Transverse colon (tissue), 4 donors: ENCODE measurements around the gene THEM4. TPM values are rescaled to one million over a fixed set of nuclear protein-coding genes. Genes with fewer than 3 reads are reported as not detected.

Experiments used
- DNase-seq: peaks from one replicate; pipeline ENCODE4 v3.0.0-alpha.2; 2019
- H3K27ac ChIP-seq, 4 donors: fragments of 200-600 bp; sonication (generic); 2 replicates each; pipeline ENCODE4 v1.5.1; 2016 to 2018; ENCODE audit warnings: inconsistent platforms in 4 of 4
- H3K27me3 ChIP-seq: fragments of 200-600 bp; sonication (generic); 2 replicates; pipeline ENCODE4 v1.5.1; 2017; ENCODE audit warnings: inconsistent platforms
- H3K36me3 ChIP-seq, 4 donors: fragments of 200-600 bp; sonication (generic); 2 replicates each; pipeline ENCODE4 v1.5.1; 2017 to 2019; ENCODE audit warnings: inconsistent platforms in 4 of 4
- H3K4me1 ChIP-seq, 4 donors: fragments of 200-600 bp; sonication (generic); 2 replicates each; pipeline ENCODE4 v1.5.1; 2017 to 2020; ENCODE audit warnings: inconsistent platforms in 4 of 4
- H3K4me3 ChIP-seq, 4 donors: fragments of 200-600 bp; sonication (generic); 1 replicate in 1 of 4; 2 replicates in 3 of 4; pipeline versions ENCODE4 v1.5.1 to v1.6.1; 2017 to 2019; ENCODE audit warnings: inconsistent platforms in 4 of 4
- H3K9me3 ChIP-seq, 2 donors: fragments of 200-600 bp; sonication (generic); 2 replicates each; pipeline ENCODE4 v1.5.1; 2017 to 2019; ENCODE audit warnings: inconsistent platforms in 2 of 2
- EP300 ChIP-seq: sonication (generic); formaldehyde crosslinking; IDR thresholded peaks from one replicate; pipeline ENCODE4 v1.6.1; 2017; ENCODE audit warnings: antibody characterized with exemption, low read depth
- POLR2A ChIP-seq: fragments of 450-650 bp; IDR thresholded peaks from one replicate; pipeline ENCODE4 v1.6.1; 2016; ENCODE audit warnings: antibody characterized with exemption, mild to moderate bottlenecking, moderate library complexity
- POLR2AphosphoS5 ChIP-seq, 3 donors: sonication (generic); formaldehyde crosslinking; IDR thresholded peaks; one replicate each; pipeline ENCODE4 v1.6.1; 2016; ENCODE audit warnings: antibody characterized with exemption in 3 of 3
- WGBS, 2 donors: methylation state at CpG; one replicate each; pipeline ENCODE4 v1.1.5; 2018; ENCODE audit warnings: low coverage in 1 of 2; 5-methylcytosine and 5-hydroxymethylcytosine counted together
- in situ Hi-C, 4 donors: fragments of 200-750 bp; cut with MboI; loops; one replicate each; pipeline versions ENCODE4 v1.15.0 to v1.15.1; 2017; ENCODE audit warnings: low sequenced_read_pairs in 3 of 4, low pct_ligation_motif_present in 1 of 4, low pct_unique_long_range_greater_than_20kb in 1 of 4
- intact Hi-C: fragments of 100-400 bp; cut with DNase I; formaldehyde crosslinking; loops from one replicate; pipeline ENCODE4 v1.15.1; 2023; ENCODE audit warnings: low total_unique reads
- total RNA-seq, 4 donors: library from RNA; depleted of rRNA; stranded (reverse); fragments of >200 nt; gene quantifications; one replicate each; pipeline ENCODE4 v1.1.0, GENCODE V29; 2016
- TF ChIP-seq, protein P1 (sequence below), 5 experiments: fragments of 200-600 bp in 3 of 5; fragments of 450-650 bp in 2 of 5; sonication (generic) in 3 of 5; IDR thresholded peaks; 1 replicate in 2 of 5; 2 replicates in 3 of 5; pipeline ENCODE4 v1.5.1; 2016 to 2017; ENCODE audit warnings: antibody characterized with exemption in 5 of 5, inconsistent platforms in 3 of 5, mild to moderate bottlenecking in 2 of 5, moderate library complexity in 1 of 5

Gene THEM4
- total RNA-seq, 4 donors from 2014 or later = 4.6 to 21.8 (median 9.5) TPM

- TF ChIP-seq POLR2AphosphoS5 (IDR thresholded peaks at IDR 0.05) = no peak
- no peak for DNase-seq
- no peaks in the 10 kb centered on the region for H3K9me3 ChIP-seq
- intact Hi-C loops = no loop called here
- in situ Hi-C loops = no loop called here
- H3K27ac ChIP-seq = no peak overlapping the region
- peaks cover 33% of the 10 kb centered on the region for H3K27me3 ChIP-seq
- peaks cover 3 to 24% (median 13%) of the 10 kb centered on the region in 4 donors for H3K4me1 ChIP-seq
- H3K36me3 ChIP-seq = no peaks in the 10 kb centered on the region
- WGBS, 2 donors = 79 to 94% methylated on average over 2 of the region's 2 CpGs
- no peak overlapping the region for H3K4me3 ChIP-seq
Measured at GRCh38 chr1:151843398-151843797, 65.9 kb downstream of the THEM4 start.

DNA sequence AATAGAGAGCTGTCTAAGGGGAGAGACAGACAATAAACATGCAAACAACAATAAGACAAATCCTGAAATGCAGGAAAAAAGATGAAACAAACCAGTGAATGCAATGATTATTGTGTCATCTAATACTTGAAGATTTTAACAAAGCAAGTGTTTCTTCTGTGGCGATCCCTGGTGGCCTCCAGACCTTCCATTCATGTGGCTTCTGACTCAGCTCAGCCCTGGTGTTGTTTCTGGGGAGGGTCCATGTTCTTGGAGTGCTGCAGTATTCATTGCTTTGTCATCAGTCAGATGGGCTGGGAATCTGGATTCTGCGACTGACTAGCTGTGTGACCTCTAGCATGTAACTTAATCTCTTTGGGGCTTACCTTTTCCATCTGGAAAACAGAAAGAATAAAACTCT lies 68.2 kb downstream of the THEM4 start:
- H3K36me3 ChIP-seq = no peaks in the 10 kb centered on the region
- WGBS, 2 donors = 80 to 100% methylated on average over 1 to 2 of the region's 2 CpGs
- TF ChIP-seq, protein P1, sequence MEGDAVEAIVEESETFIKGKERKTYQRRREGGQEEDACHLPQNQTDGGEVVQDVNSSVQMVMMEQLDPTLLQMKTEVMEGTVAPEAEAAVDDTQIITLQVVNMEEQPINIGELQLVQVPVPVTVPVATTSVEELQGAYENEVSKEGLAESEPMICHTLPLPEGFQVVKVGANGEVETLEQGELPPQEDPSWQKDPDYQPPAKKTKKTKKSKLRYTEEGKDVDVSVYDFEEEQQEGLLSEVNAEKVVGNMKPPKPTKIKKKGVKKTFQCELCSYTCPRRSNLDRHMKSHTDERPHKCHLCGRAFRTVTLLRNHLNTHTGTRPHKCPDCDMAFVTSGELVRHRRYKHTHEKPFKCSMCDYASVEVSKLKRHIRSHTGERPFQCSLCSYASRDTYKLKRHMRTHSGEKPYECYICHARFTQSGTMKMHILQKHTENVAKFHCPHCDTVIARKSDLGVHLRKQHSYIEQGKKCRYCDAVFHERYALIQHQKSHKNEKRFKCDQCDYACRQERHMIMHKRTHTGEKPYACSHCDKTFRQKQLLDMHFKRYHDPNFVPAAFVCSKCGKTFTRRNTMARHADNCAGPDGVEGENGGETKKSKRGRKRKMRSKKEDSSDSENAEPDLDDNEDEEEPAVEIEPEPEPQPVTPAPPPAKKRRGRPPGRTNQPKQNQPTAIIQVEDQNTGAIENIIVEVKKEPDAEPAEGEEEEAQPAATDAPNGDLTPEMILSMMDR (IDR thresholded peaks at IDR 0.05) = no peak
- TF ChIP-seq POLR2A = no peak
- TF ChIP-seq EP300 = no peak
- no peak for TF ChIP-seq POLR2AphosphoS5 (IDR thresholded peaks at IDR 0.05)
- no peak for DNase-seq
- no peaks in the 10 kb centered on the region for H3K9me3 ChIP-seq
- H3K4me1 ChIP-seq = peaks cover 3 to 39% (median 26%) of the 10 kb centered on the region in 4 donors
- peak overlapping the region in 2 of 4 donors; percentile 88 to 90 for H3K27ac ChIP-seq
- peaks cover 47% of the 10 kb centered on the region for H3K27me3 ChIP-seq
- intact Hi-C loops (no loop called here), in situ Hi-C loops (no loop called here)
- no peak overlapping the region for H3K4me3 ChIP-seq

GRCh38 chr1:151840421-151840820 lies 68.9 kb downstream of the THEM4 start:
- Histone ChIP-seq H3K4me3 (peak overlapping the region in 3 of 4 donors; percentile 29 to 54 (median 34)), H3K4me1 (peaks cover 3 to 42% (median 26%) of the 10 kb centered on the region in 4 donors), H3K27ac (peak overlapping the region; percentile 80 to 91 (median 89)), H3K9me3 (no peaks in the 10 kb centered on the region), H3K27me3 (peaks cover 47% of the 10 kb centered on the region), H3K36me3 (no peaks in the 10 kb centered on the region)
- no peak for TF ChIP-seq POLR2A
- TF ChIP-seq EP300 = no peak
- TF ChIP-seq, protein P1 (IDR thresholded peaks at IDR 0.05) = no peak
- TF ChIP-seq POLR2AphosphoS5 (IDR thresholded peaks at IDR 0.05) = no peak
- in situ Hi-C loops (no loop called here), intact Hi-C loops (no loop called here)
- DNase-seq = no peak

- Histone ChIP-seq H3K9me3 (no peaks in the 10 kb centered on the region), H3K27me3 (peaks cover 41% of the 10 kb centered on the region), H3K4me3 (peak within 1 kb of the TSS in 3 of 4 donors; percentile 29 to 54 (median 34)), H3K4me1 (peaks cover 3 to 42% (median 26%) of the 10 kb centered on the region in 4 donors), H3K27ac (peak within 1 kb of the TSS; percentile 80 to 91 (median 89)), H3K36me3 (no peaks in the 10 kb centered on the region)
- intact Hi-C loops = no loop called here
- in situ Hi-C loops = no loop called here
- 6% methylated on average over 32 of the region's 47 CpGs; no CpG with 5 or more reads in 1 of the 2 donors for WGBS, 2 donors
- DNase-seq = peak; percentile 87
- peak; percentile 79 to 92 (median 91) for TF ChIP-seq POLR2AphosphoS5 (IDR thresholded peaks at IDR 0.05)
- TF ChIP-seq EP300 = no peak
- TF ChIP-seq, protein P1 (IDR thresholded peaks at IDR 0.05) = peak in 3 of 5 experiments; percentile 9 to 44 (median 11)
- peak; percentile 94 for TF ChIP-seq POLR2A
Measured at GRCh38 chr1:151839457-151840403, 69.6 kb downstream of the THEM4 start, which contains the start of gene C2CD4D. Gene C2CD4D (minus strand): TSS chr1:151839820. CDS start chr1:151838989, 831 bp downstream.
